HEK293 (cell line): ENCODE measurements around the gene ROCK1.

Experiments used
- CTCF ChIA-PET: fragments of 350-600 bp; formaldehyde crosslinking; extraction: SDS; loops from one replicate; lab custom pipeline; 2021; ENCODE audit warnings: antibody characterized with exemption; lab: Yijun Ruan, JAX
- POLR2A ChIA-PET: fragments of 300-600 bp; formaldehyde crosslinking; extraction: SDS; loops from one replicate; lab custom pipeline; 2020; ENCODE audit warnings: antibody characterized with exemption, inconsistent platforms; lab: Yijun Ruan, JAX
- H3K27ac ChIP-seq: fragments of 200-500 bp; sonication (Bioruptor generic); 2 replicates; pipeline ENCODE4 v1.5.1; 2014; ENCODE audit warnings: low read depth, low read length, control low read depth, inconsistent platforms; ENCODE audit errors: extremely low read depth
- H3K36me3 ChIP-seq, 2 experiments: fragments of 200-500 bp in 1 of 2; sonication (Bioruptor generic) in 1 of 2; 1 replicate in 1 of 2; 2 replicates in 1 of 2; pipeline ENCODE4 v1.5.1; 2014 to 2017; ENCODE audit warnings: inconsistent platforms in 2 of 2, low read length in 2 of 2; ENCODE audit not compliant: control insufficient read depth in 2 of 2, insufficient read depth in 1 of 2
- H3K4me1 ChIP-seq: fragments of 200-500 bp; sonication (Bioruptor generic); 2 replicates; pipeline ENCODE4 v1.5.1; 2014; ENCODE audit warnings: mild to moderate bottlenecking, low read length, inconsistent platforms; ENCODE audit not compliant: control insufficient read depth, insufficient read depth
- H3K4me3 ChIP-seq: 2 replicates; pipeline ENCODE4 v1.5.1; 2011; ENCODE audit warnings: low read depth, mild to moderate bottlenecking, control low read depth, low read length, moderate library complexity
- H3K9me3 ChIP-seq: fragments of 200-500 bp; sonication (Bioruptor generic); 2 replicates; pipeline ENCODE4 v1.5.1; 2014; ENCODE audit warnings: low read depth, low read length, inconsistent platforms; ENCODE audit not compliant: control insufficient read depth, insufficient read depth
- BCL11A ChIP-seq: fragments of 450-650 bp; formaldehyde crosslinking; IDR thresholded peaks from 2 replicates; pipeline ENCODE4 v1.5.1; 2016; ENCODE audit warnings: low read depth, missing biosample characterization, missing genetic modification characterization
- ELK4 ChIP-seq: IDR thresholded peaks from 2 replicates; pipeline ENCODE4 v1.6.1; 2011; ENCODE audit warnings: mild to moderate bottlenecking, low read depth, low read length, borderline replicate concordance
- MEIS1 ChIP-seq: sonication (generic); formaldehyde crosslinking; IDR thresholded peaks from 2 replicates; pipeline ENCODE4 v1.8.1; 2022; ENCODE audit warnings: missing genetic modification reagents, mild to moderate bottlenecking, borderline replicate concordance
- PATZ1 ChIP-seq: fragments of 450-650 bp; formaldehyde crosslinking; IDR thresholded peaks from 2 replicates; pipeline ENCODE4 v1.5.1; 2016; ENCODE audit warnings: missing biosample characterization, missing genetic modification characterization
- PRDM10 ChIP-seq: fragments of 450-650 bp; formaldehyde crosslinking; IDR thresholded peaks from 2 replicates; pipeline ENCODE4 v1.5.1; 2016; ENCODE audit warnings: missing biosample characterization, missing genetic modification characterization
- PRDM6 ChIP-seq: fragments of 450-650 bp; formaldehyde crosslinking; IDR thresholded peaks from 2 replicates; pipeline ENCODE4 v1.5.1; 2017; ENCODE audit warnings: missing biosample characterization, missing genetic modification characterization
- ZBTB6 ChIP-seq: fragments of 450-650 bp; formaldehyde crosslinking; IDR thresholded peaks from 2 replicates; pipeline ENCODE4 v1.5.1; 2017; ENCODE audit warnings: missing biosample characterization, missing genetic modification characterization
- ZNF174 ChIP-seq: fragments of 450-650 bp; formaldehyde crosslinking; IDR thresholded peaks from 2 replicates; pipeline ENCODE4 v1.5.0; 2017; ENCODE audit warnings: missing biosample characterization, mild to moderate bottlenecking, missing genetic modification characterization
- ZNF473 ChIP-seq: fragments of 450-650 bp; formaldehyde crosslinking; IDR thresholded peaks from 2 replicates; pipeline ENCODE4 v1.5.1; 2017; ENCODE audit warnings: missing biosample characterization, missing genetic modification characterization
- ZNF510 ChIP-seq: fragments of 450-650 bp; formaldehyde crosslinking; IDR thresholded peaks from 2 replicates; pipeline ENCODE4 v1.5.1; 2018; ENCODE audit warnings: mild to moderate bottlenecking, missing genetic modification characterization, missing biosample characterization; ENCODE audit not compliant: insufficient replicate concordance
- ZNF513 ChIP-seq: fragments of 450-650 bp; IDR thresholded peaks from 2 replicates; pipeline ENCODE4 v1.5.1; 2018; ENCODE audit warnings: missing biosample characterization, missing genetic modification characterization
- ZNF518A ChIP-seq: fragments of 450-650 bp; formaldehyde crosslinking; conservative IDR thresholded peaks from 2 replicates; pipeline ENCODE4 v1.5.1; 2016; ENCODE audit warnings: low read depth, missing biosample characterization, missing genetic modification characterization
- ZNF529 ChIP-seq: fragments of 450-650 bp; formaldehyde crosslinking; IDR thresholded peaks from 2 replicates; pipeline ENCODE4 v1.5.1; 2017; ENCODE audit warnings: missing genetic modification characterization, missing biosample characterization; ENCODE audit not compliant: insufficient replicate concordance
- ZSCAN30 ChIP-seq: fragments of 450-650 bp; IDR thresholded peaks from 2 replicates; pipeline ENCODE4 v1.5.1; 2018; ENCODE audit warnings: missing biosample characterization, mild to moderate bottlenecking, missing genetic modification characterization, moderate library complexity

Gene ROCK1

GRCh38 chr18:21123290-21123926, 11.8 kb upstream of the ROCK1 start (continued):
- TF ChIP-seq ZNF518A (tag by site-specific recombination) (no peak), ZNF529 (tag by site-specific recombination) (no peak), ZNF174 (tag by site-specific recombination) (no peak), ZNF513 (tag by site-specific recombination) (no peak), PRDM6 (tag by site-specific recombination) (no peak)

GRCh38 chr18:21118806-21119205, 7.2 kb upstream of the ROCK1 start:
- TF ChIP-seq PATZ1 (tag by site-specific recombination) (no peak), ZNF473 (tag by site-specific recombination) (no peak), ELK4 (no peak), ZBTB6 (no peak), PRDM10 (no peak), ZSCAN30 (tag by site-specific recombination) (no peak), ZNF510 (tag by site-specific recombination) (no peak), MEIS1 (CRISPR knock-in tag) (no peak), BCL11A (no peak)
- no peak overlapping the region for H3K4me3 ChIP-seq
- no peaks in the 10 kb centered on the region for H3K36me3 ChIP-seq
- CTCF ChIA-PET = interaction anchor here (0.6 kb wide), 1 partner anchor 12 kb away, joined by 3 read pairs; no protein-coding TSS in a partner anchor
- POLR2A ChIA-PET = no interaction called here
- H3K27ac ChIP-seq = no peak overlapping the region
- no peaks in the 10 kb centered on the region for H3K4me1 ChIP-seq
- H3K9me3 ChIP-seq = no peaks in the 10 kb centered on the region
